Common myeloid progenitor, CD34-positive (primary cell): ENCODE results near the gene CIDEC.
A peak's percentile ranks its signal among the peaks of the same experiment; 100 is the strongest.
"Not testable (repeated sequence)": the region's sequence is repeated elsewhere in the genome, so short reads cannot be mapped to it uniquely, and the experiment has no call there.

Experiments used
- CTCF ChIA-PET: fragments of 350-600 bp; sonication (Branson Sonifier 250); formaldehyde crosslinking; loops from one replicate; lab custom pipeline; 2021; ENCODE audit warnings: antibody characterized with exemption; lab: Charles Lee
- POLR2A ChIA-PET: fragments of 350-600 bp; sonication (Branson Sonifier 250); formaldehyde crosslinking; loops from one replicate; lab custom pipeline; 2021; ENCODE audit warnings: antibody characterized with exemption; lab: Charles Lee
- DNase-seq, 3 donors: peaks; one replicate each; pipeline versions ENCODE4 v3.0.0 to v3.0.0-alpha.2; 2013
- H3K27ac ChIP-seq, 2 experiments: 1 replicate in 1 of 2; 2 replicates in 1 of 2; pipeline ENCODE4 v1.7.0; 2013; ENCODE audit warnings: inconsistent platforms in 2 of 2, low read length in 2 of 2, mild to moderate bottlenecking in 2 of 2, low read depth in 1 of 2, moderate library complexity in 1 of 2; ENCODE audit not compliant: severe bottlenecking in 2 of 2, insufficient read depth in 1 of 2, poor library complexity in 1 of 2
- H3K27me3 ChIP-seq, 5 experiments: replicated peaks in 2 of 5; 1 replicate in 3 of 5; 2 replicates in 2 of 5; pipeline versions ENCODE4 v1.6.1 to v1.7.0; 2013; ENCODE audit warnings: low read length in 4 of 5, mild to moderate bottlenecking in 2 of 5, moderate library complexity in 2 of 5, inconsistent platforms in 1 of 5; ENCODE audit not compliant: insufficient read depth in 5 of 5, control insufficient read depth in 4 of 5
- H3K36me3 ChIP-seq, 4 experiments: 1 replicate in 2 of 4; 2 replicates in 2 of 4; pipeline versions ENCODE4 v1.6.1 to v1.7.0; 2013; ENCODE audit warnings: low read length in 3 of 4, control low read depth in 1 of 4, mild to moderate bottlenecking in 1 of 4; ENCODE audit not compliant: control insufficient read depth in 4 of 4, insufficient read depth in 4 of 4
- H3K4me1 ChIP-seq, 4 experiments: 1 replicate in 3 of 4; 2 replicates in 1 of 4; pipeline versions ENCODE4 v1.6.1 to v1.7.1; 2013; ENCODE audit warnings: low read length in 3 of 4, mild to moderate bottlenecking in 3 of 4, control low read depth in 1 of 4, inconsistent platforms in 1 of 4, moderate library complexity in 1 of 4; ENCODE audit not compliant: control insufficient read depth in 4 of 4, insufficient read depth in 4 of 4; ENCODE audit errors: control extremely low read depth in 1 of 4
- H3K4me3 ChIP-seq, 7 experiments: 1 replicate in 4 of 7; 2 replicates in 3 of 7; pipeline versions ENCODE4 v1.5.1 to v1.7.0; 2013; ENCODE audit warnings: mild to moderate bottlenecking in 7 of 7, low read length in 6 of 7, moderate library complexity in 6 of 7, inconsistent platforms in 2 of 7, low read depth in 2 of 7, control low read depth in 1 of 7; ENCODE audit not compliant: insufficient read depth in 4 of 7, control insufficient read depth in 1 of 7; ENCODE audit errors: extremely low read depth in 1 of 7
- H3K9me3 ChIP-seq, 5 experiments: 1 replicate in 4 of 5; 2 replicates in 1 of 5; pipeline versions ENCODE4 v1.6.1 to v1.7.1; 2013; ENCODE audit warnings: low read length in 4 of 5, mild to moderate bottlenecking in 2 of 5, inconsistent platforms in 1 of 5, low read depth in 1 of 5, moderate library complexity in 1 of 5; ENCODE audit not compliant: control insufficient read depth in 4 of 5, insufficient read depth in 2 of 5; ENCODE audit errors: control extremely low read depth in 1 of 5
- WGBS: methylation state at CpG from one replicate; pipeline ENCODE4 v1.1.5; 2013; ENCODE audit not compliant: insufficient coverage; 5-methylcytosine and 5-hydroxymethylcytosine counted together

The CIDEC gene

DNA sequence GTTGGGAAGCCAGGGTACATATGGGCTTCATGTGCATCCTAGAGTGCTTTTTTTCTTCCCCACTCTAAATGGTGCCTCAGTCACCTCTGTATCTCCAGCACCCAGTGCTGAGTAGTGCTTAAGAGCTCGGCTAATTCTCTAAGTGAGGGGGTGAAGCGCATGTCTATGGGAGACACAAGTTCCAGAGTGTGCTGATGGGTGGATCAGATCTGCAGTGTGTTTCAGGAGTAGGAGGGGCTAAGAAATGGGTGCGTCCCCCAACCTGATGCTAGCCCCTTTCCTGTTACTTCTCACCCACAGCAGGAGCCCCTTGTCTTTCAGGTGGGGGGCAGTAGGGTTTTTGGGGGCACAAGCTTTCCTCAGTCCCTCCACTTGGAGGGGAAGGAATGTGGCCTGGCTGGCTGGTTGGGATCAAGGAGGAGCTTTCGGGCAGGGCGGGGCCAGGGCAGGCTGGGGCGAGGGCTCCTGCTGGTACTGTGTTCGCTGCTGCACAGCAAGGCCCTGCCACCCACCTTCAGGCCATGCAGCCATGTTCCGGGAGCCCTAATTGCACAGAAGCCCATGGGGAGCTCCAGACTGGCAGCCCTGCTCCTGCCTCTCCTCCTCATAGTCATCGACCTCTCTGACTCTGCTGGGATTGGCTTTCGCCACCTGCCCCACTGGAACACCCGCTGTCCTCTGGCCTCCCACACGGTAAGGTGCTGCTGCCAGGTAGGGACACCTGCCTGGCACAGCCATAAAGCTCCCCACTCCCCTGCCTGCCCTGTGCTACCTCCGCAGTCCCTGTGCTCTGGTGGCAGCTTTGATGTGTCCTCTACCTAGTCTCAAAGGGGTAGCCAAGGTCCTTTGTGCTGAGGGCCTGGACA lies 22.6 kb upstream of the CIDEC start, which contains the start of gene IL17RE:
Gene IL17RE, plus strand, starts transcription at position 477 of the 866 bp plus-strand sequence. Its CDS starts 85 bp downstream, at position 562.
- DNase-seq: no peak
- Histone ChIP-seq H3K27me3 (no peaks in the 10 kb centered on the region), H3K4me1 (peaks cover 7 to 64% (median 48%) of the 10 kb centered on the region in 4 experiments), H3K9me3 (no peaks in the 10 kb centered on the region), H3K27ac (no peak within 1 kb of the TSS), H3K4me3 (peak within 1 kb of the TSS in 6 of 7 experiments; percentile 1 to 53 (median 22)), H3K36me3 (peaks cover 0 to 9% (median 0%) of the 10 kb centered on the region in 4 experiments)
- ChIA-PET CTCF (interaction anchor here (0.7 to 6.3 kb wide), 11 partner anchors 9 to 61 kb away, joined by 3 to 48 read pairs (median 4); partner anchors contain the start of genes CIDEC and JAGN1), POLR2A (interaction anchor here (0.7 to 2.4 kb wide), 3 partner anchors 9 to 30 kb away, joined by 3 to 11 read pairs (median 4); no protein-coding TSS in a partner anchor)
- WGBS: 87% methylated on average over 10 of the region's 13 CpGs

DNA sequence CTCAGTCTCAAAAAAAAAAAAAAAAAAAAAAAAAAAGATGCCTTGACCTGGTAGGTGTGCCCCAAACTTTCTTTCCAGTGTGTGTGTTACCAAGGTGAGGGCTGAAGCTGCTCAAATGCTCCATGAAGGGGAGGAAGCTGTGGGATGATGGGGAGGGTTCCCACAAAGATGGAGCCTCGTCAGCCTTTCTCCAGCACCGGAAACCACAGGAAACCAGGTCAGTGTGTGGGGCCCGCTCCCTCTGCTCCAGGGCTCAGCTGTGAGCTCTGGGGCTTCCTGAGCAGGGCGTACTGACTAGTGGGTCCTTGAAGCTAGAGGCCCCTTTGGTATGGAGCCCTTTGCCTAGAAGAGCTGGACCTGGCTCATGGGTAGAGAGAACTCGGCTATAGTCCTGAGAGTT lies 21.9 kb upstream of the CIDEC start:
- POLR2A ChIA-PET: interaction anchor here (0.7 to 2.4 kb wide), 2 partner anchors 10 to 11 kb away, joined by 4 to 11 read pairs; no protein-coding TSS in a partner anchor
- Histone ChIP-seq H3K36me3 (peaks cover 0 to 8% (median 0%) of the 10 kb centered on the region in 4 experiments), H3K4me1 (peaks cover 7 to 70% (median 53%) of the 10 kb centered on the region in 4 experiments), H3K4me3 (peak overlapping the region in 4 of 7 experiments; percentile 13 to 53 (median 34)), H3K27ac (no peak overlapping the region), H3K9me3 (no peaks in the 10 kb centered on the region), H3K27me3 (no peaks in the 10 kb centered on the region)
- 2% methylated on average over 5 of the region's 5 CpGs for WGBS
- CTCF ChIA-PET: interaction anchor here (0.7 to 6.3 kb wide), 9 partner anchors 11 to 60 kb away, joined by 3 to 48 read pairs (median 4); partner anchors contain the start of genes CIDEC and JAGN1
- DNase-seq: peak; percentile 60 to 72 (median 70)

DNA sequence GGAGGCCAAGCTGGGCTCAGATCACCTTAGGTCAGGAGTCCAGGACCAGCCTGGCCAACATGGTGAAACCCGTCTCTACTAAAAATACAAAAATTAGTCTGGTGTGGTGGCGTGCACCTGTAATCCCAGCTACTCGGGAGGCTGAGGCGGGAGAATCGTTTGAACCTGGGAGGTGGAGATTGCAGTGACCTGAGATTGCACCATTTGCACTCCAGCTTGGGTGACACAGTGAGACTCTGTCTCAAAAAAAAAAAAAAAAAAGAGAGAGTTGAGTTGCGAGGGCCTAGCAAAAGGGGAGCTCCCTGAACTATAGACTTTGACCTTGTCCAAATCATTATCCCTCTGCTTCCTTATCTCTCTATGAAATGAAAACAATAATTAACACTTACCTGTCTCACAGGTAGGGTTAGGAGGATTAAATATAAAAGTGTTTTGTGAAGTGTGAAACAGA lies 20.9 kb upstream of the CIDEC start:
- H3K9me3 ChIP-seq, DNase-seq, H3K4me3 ChIP-seq, H3K27ac ChIP-seq, H3K27me3 ChIP-seq, H3K36me3 ChIP-seq: not testable (repeated sequence)
- H3K4me1 ChIP-seq: peaks cover 7 to 74% (median 51%) of the 10 kb centered on the region in 4 experiments
- CTCF ChIA-PET: interaction anchor here (0.6 to 6.3 kb wide), 5 partner anchors 10 to 81 kb away, joined by 3 to 48 read pairs (median 9); partner anchors contain the start of genes CIDEC and JAGN1
- POLR2A ChIA-PET: interaction anchor here (2.4 kb wide), 1 partner anchor 11 kb away, joined by 11 read pairs; no protein-coding TSS in a partner anchor
- no CpG with 5 or more reads among the region's 6 CpGs for WGBS

DNA sequence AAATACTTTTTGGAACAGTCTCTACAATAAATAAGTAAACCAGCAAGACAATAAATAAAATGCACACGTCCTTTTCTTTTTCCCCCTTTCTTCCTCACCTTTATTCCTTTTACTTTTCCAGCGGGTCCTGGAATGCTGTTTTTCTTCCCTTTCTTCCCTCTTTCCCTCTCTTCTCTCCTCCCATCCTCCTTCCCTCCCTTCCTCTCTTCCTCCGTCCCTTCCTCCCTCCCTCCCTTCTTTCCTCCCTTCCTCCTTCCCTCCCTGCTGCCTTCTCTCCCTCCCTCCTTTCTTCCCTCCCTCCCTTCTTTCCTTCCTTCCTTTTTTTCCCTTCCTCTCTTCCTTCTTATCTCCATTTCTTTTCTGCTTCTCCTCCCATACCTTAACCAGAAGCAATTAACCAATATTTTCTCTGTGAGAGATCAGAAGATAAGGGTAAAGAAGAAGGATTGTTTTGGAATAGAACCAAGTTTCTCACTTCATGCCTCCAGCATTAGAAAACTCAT lies 19.3 kb upstream of the CIDEC start:
- peaks cover 0 to 3% (median 0%) of the 10 kb centered on the region in 4 experiments for H3K36me3 ChIP-seq
- ChIA-PET POLR2A (no interaction called here), CTCF (interaction anchor here (6.3 kb wide), 1 partner anchor 14 kb away, joined by 48 read pairs; no protein-coding TSS in a partner anchor)
- H3K27ac ChIP-seq: no peak overlapping the region
- H3K9me3 ChIP-seq: no peaks in the 10 kb centered on the region
- no peak for DNase-seq
- no peak overlapping the region for H3K4me3 ChIP-seq
- H3K27me3 ChIP-seq: no peaks in the 10 kb centered on the region
- H3K4me1 ChIP-seq: peaks cover 10 to 89% (median 54%) of the 10 kb centered on the region in 4 experiments
- 73% methylated on average over 3 of the region's 3 CpGs for WGBS

DNA sequence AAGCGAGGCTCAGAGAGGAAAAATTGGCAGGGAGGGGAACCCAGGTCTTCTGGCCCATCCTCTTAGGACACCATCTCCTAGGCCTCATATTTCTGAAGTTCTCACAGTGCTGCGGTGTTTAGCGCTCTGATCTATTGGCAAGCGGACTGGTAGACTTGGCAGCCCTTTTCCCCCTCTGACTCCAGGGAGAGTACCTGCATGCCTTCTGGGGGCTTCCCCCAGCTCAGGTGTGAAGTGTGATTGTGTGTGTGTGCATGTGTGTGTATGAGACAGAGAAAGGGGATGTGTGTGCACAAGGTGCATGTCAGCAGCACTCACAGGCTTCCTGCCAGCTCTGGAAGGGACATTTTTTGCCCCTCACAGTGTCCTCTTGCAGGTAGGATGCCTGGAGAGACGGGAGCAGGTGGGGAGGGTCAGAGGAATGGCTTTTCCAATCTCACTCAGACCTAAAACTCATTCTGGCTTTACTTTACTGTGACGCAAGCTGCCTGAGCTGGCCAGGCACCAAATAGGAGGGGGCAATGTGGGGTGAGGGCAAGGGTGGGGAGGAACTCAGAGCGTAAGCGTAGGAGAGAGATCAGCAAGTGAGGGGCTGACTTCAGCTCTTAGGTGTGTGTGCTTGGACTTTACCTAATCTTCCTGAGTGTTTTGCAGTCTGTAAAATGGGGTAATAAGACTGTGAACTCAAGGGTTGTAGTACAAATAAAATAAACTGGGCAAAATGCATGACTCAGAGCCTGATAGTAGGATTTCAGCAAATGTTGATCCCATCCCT lies 18.6 kb upstream of the CIDEC start:
- peak in 1 of 3 donors; percentile 33 for DNase-seq
- Histone ChIP-seq H3K27me3 (no peaks in the 10 kb centered on the region), H3K4me1 (peaks cover 16 to 87% (median 56%) of the 10 kb centered on the region in 4 experiments), H3K27ac (no peak overlapping the region), H3K9me3 (no peaks in the 10 kb centered on the region), H3K4me3 (no peak overlapping the region), H3K36me3 (peaks cover 0 to 6% (median under 1%) of the 10 kb centered on the region in 4 experiments)
- ChIA-PET POLR2A (no interaction called here), CTCF (interaction anchor here (0.8 kb wide), 1 partner anchor 16 kb away, joined by 3 read pairs; no protein-coding TSS in a partner anchor)
- WGBS: 77% methylated on average over 6 of the region's 8 CpGs
